Fibroblast of villous mesenchyme (primary cell): ENCODE data around the gene LRRC47. TPM values are rescaled to one million over a fixed set of nuclear protein-coding genes. Genes with fewer than 3 reads are reported as not detected.

Experiments used
- DNase-seq: peaks from one replicate; pipeline ENCODE4 v3.0.0-alpha.2; 2010; ENCODE audit warnings: low read depth
- H3K4me3 ChIP-seq: 2 replicates; pipeline ENCODE4 v1.5.1; 2011; ENCODE audit warnings: low read depth, mild to moderate bottlenecking, low read length
- total RNA-seq: library from RNA; depleted of rRNA; stranded (reverse); fragments of >200 nt; gene quantifications from 2 replicates; pipeline ENCODE4 v1.2.3, GENCODE V29; 2012
- TF ChIP-seq, protein P1 (sequence below): IDR thresholded peaks from 2 replicates; pipeline ENCODE4 v1.5.1; 2012; ENCODE audit warnings: low read depth, mild to moderate bottlenecking, low read length; ENCODE audit not compliant: insufficient read depth

Gene LRRC47
- total RNA-seq, 1 donor = 31.1 TPM

GRCh38 chr1:3822421-3822820, 26.1 kb upstream of the LRRC47 start:
- TF ChIP-seq, protein P1, sequence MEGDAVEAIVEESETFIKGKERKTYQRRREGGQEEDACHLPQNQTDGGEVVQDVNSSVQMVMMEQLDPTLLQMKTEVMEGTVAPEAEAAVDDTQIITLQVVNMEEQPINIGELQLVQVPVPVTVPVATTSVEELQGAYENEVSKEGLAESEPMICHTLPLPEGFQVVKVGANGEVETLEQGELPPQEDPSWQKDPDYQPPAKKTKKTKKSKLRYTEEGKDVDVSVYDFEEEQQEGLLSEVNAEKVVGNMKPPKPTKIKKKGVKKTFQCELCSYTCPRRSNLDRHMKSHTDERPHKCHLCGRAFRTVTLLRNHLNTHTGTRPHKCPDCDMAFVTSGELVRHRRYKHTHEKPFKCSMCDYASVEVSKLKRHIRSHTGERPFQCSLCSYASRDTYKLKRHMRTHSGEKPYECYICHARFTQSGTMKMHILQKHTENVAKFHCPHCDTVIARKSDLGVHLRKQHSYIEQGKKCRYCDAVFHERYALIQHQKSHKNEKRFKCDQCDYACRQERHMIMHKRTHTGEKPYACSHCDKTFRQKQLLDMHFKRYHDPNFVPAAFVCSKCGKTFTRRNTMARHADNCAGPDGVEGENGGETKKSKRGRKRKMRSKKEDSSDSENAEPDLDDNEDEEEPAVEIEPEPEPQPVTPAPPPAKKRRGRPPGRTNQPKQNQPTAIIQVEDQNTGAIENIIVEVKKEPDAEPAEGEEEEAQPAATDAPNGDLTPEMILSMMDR = no peak
- no peak for DNase-seq
- no peak overlapping the region for H3K4me3 ChIP-seq

- DNase-seq = no peak
Observed at GRCh38 chr1:3821908-3822307, 25.6 kb upstream of the LRRC47 start.

DNA sequence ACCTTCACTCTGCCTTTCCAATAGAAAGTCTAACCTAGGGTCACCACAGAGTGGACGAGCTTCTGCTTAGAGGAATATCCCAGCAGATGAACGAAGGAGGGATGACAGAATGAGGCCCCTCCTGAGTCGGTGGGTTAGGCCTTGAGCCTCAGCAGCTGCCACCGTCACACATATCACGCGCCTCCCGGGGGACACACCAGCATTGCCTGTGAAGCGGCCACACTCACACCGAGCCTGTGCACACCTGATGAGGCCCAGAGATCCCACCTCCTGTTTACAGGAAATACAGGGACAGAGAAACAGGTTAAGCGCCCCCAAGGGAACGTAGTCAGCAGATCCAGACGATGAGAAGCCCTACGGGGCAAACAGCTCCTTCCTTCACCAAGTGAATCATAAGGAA, 25.1 kb upstream of the LRRC47 start:
- no peak for DNase-seq
- TF ChIP-seq, protein P1 = no peak
- no peak overlapping the region for H3K4me3 ChIP-seq

More at GRCh38 chr1:3821908-3822307, 25.6 kb upstream of the LRRC47 start:
- H3K4me3 ChIP-seq = no peak overlapping the region
- TF ChIP-seq, protein P1 = no peak

DNA sequence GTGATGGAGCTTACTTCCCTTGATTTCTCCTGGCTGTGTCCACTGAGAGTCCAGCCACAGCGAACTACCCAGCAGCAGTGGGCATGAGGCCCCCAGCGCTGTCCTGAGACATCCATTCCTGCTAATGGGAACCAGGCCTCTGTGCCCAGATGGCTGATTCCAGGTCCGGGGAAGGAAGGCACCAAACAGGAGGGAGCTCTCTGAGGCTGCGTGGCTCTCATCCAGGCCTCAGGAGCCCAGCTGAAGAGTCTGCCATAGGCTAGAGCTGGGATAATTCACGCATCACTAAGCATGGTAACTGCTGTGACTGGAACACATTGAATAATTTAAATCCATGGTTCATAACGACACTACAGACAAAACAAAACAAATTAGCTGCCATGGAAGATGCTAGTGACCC, 24.7 kb upstream of the LRRC47 start:
- no peak overlapping the region for H3K4me3 ChIP-seq
- TF ChIP-seq, protein P1 = no peak
- no peak for DNase-seq

DNA sequence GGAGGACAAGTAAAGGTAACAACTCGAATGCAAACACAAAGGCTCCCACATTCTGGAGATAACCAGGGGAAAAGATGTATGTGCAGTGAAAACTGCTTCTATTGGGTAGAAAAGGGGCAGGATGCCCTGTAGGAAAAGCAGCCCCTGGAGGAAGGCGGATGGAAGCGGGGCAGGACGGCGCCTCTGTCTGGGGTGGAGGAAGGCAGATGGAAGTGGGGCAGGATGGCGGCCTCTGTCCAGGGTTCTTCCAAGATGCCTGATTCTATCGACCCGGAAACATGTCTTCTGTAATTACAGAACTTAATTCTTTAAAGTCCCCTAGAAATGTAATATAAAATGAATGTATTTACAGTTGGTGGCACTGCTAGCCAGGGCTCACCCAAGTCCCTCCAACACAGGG, 24.0 kb upstream of the LRRC47 start:
- no peak overlapping the region for H3K4me3 ChIP-seq
- no peak for DNase-seq
- TF ChIP-seq, protein P1 = no peak

- H3K4me3 ChIP-seq = no peak overlapping the region
- TF ChIP-seq, protein P1 = no peak
- no peak for DNase-seq
Observed at GRCh38 chr1:3819771-3820200, 23.5 kb upstream of the LRRC47 start.
